IMR-90 (cell line): ENCODE measurements around the gene ZBTB7B.

Experiments used
- CEBPB ChIP-seq: IDR thresholded peaks from 2 replicates; pipeline ENCODE4 v1.6.1; 2012; ENCODE audit warnings: low read depth, low read length, improper control_type of control experiment
- CHD1 ChIP-seq: IDR thresholded peaks from 2 replicates; pipeline ENCODE4 v1.6.1; 2012; ENCODE audit warnings: low read depth, low read length, improper control_type of control experiment
- NFE2L2 ChIP-seq: fragments of 150-350 bp; IDR thresholded peaks from 2 replicates; pipeline ENCODE4 v1.6.1; 2016; ENCODE audit warnings: low read depth, mild to moderate bottlenecking, low read length
- POLR2A ChIP-seq: IDR thresholded peaks from 2 replicates; pipeline ENCODE4 v1.6.1; 2012; ENCODE audit warnings: mild to moderate bottlenecking, low read depth, low read length
- RAD21 ChIP-seq: IDR thresholded peaks from 2 replicates; pipeline ENCODE4 v1.6.1; 2012; ENCODE audit warnings: low read length, improper control_type of control experiment
- RFX5 ChIP-seq: IDR thresholded peaks from 2 replicates; pipeline ENCODE4 v1.8.0; 2012; ENCODE audit warnings: low read depth, mild to moderate bottlenecking, low read length, moderate library complexity
- TF ChIP-seq, protein P1 (sequence below): conservative IDR thresholded peaks from 2 replicates; pipeline ENCODE4 v1.5.1; 2012; ENCODE audit warnings: mild to moderate bottlenecking, low read depth, low read length, improper control_type of control experiment

DNA sequence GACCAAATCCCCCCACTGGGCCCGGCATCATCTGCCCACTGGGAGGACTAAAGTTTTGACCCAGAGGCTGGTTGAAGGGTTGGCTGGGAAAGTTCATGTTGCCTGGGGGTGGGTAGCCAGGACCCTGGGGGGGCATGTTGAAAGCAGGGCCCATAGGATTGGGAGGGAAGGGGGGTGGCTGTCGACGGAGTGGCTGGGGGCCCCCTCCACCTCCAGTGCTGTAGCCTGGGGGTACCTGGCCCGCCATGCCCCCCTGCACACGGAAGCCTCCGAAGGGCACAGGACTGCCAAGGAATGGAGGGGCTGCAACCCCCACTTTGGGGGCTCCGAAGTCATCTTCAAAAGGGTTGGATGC lies 43.2 kb upstream of the ZBTB7B start:
- no peak for TF ChIP-seq RFX5
- no peak for TF ChIP-seq RAD21
- TF ChIP-seq, protein P1, sequence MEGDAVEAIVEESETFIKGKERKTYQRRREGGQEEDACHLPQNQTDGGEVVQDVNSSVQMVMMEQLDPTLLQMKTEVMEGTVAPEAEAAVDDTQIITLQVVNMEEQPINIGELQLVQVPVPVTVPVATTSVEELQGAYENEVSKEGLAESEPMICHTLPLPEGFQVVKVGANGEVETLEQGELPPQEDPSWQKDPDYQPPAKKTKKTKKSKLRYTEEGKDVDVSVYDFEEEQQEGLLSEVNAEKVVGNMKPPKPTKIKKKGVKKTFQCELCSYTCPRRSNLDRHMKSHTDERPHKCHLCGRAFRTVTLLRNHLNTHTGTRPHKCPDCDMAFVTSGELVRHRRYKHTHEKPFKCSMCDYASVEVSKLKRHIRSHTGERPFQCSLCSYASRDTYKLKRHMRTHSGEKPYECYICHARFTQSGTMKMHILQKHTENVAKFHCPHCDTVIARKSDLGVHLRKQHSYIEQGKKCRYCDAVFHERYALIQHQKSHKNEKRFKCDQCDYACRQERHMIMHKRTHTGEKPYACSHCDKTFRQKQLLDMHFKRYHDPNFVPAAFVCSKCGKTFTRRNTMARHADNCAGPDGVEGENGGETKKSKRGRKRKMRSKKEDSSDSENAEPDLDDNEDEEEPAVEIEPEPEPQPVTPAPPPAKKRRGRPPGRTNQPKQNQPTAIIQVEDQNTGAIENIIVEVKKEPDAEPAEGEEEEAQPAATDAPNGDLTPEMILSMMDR, result no peak
- TF ChIP-seq CEBPB, result no peak
- TF ChIP-seq POLR2A, result no peak
- TF ChIP-seq CHD1, result no peak
- no peak for TF ChIP-seq NFE2L2
